SK-N-SH (cell line): ENCODE results near the gene SF3B5. TPM values are rescaled to one million over a fixed set of nuclear protein-coding genes. Genes with fewer than 3 reads are reported as not detected.

Experiments
- CTCF ChIA-PET: fragments of 300-600, 350-600 bp; formaldehyde crosslinking; extraction: SDS; loops from one replicate; lab custom pipeline; 2021; lab: Yijun Ruan, JAX
- POLR2A ChIA-PET: fragments of 350-600 bp; sonication (Branson Sonifier 250); formaldehyde crosslinking; extraction: SDS; loops from one replicate; lab custom pipeline; 2020; ENCODE audit warnings: antibody characterized with exemption, inconsistent platforms; lab: Yijun Ruan, JAX
- DNase-seq: peaks from one replicate; pipeline ENCODE4 v3.0.0; 2012
- H2AFZ ChIP-seq: fragments of 200-600 bp; sonication (generic); 2 replicates; pipeline ENCODE4 v1.8.1; 2016; ENCODE audit warnings: antibody characterized with exemption, mild to moderate bottlenecking, low read depth
- H3F3A ChIP-seq: fragments of 200-600 bp; sonication (generic); replicated peaks from 2 replicates; pipeline ENCODE3; 2016; ENCODE audit warnings: antibody characterized with exemption, mild to moderate bottlenecking; ENCODE audit not compliant: insufficient read depth
- H3K27ac ChIP-seq, 2 experiments: fragments of 200-500 bp in 1 of 2; fragments of 200-600 bp in 1 of 2; sonication (Bioruptor generic) in 1 of 2; sonication (generic), shearing (Covaris generic) in 1 of 2; 2 replicates each; pipeline versions ENCODE4 v1.5.1 to v1.6.1; 2014 to 2016; ENCODE audit warnings: low read depth in 2 of 2, inconsistent platforms in 1 of 2, low read length in 1 of 2, mild to moderate bottlenecking in 1 of 2, mixed read lengths in 1 of 2
- H3K27me3 ChIP-seq: fragments of 200-600 bp; sonication (generic), shearing (Covaris generic); 2 replicates; pipeline ENCODE4 v1.6.1; 2016; ENCODE audit warnings: mixed run types; ENCODE audit not compliant: insufficient read depth
- H3K36me3 ChIP-seq, 2 experiments: fragments of 200-500 bp in 1 of 2; fragments of 200-600 bp in 1 of 2; sonication (Bioruptor generic) in 1 of 2; sonication (generic) in 1 of 2; replicated peaks in 1 of 2; 2 replicates each; pipeline versions ENCODE3 to v1.5.1; 2014 to 2016; ENCODE audit warnings: low read length in 1 of 2, mild to moderate bottlenecking in 1 of 2; ENCODE audit not compliant: insufficient read depth in 2 of 2, control insufficient read depth in 1 of 2
- H3K4me1 ChIP-seq, 2 experiments: fragments of 200-500 bp in 1 of 2; fragments of 200-600 bp in 1 of 2; sonication (Bioruptor generic) in 1 of 2; sonication (generic), shearing (Covaris generic) in 1 of 2; 2 replicates each; pipeline versions ENCODE4 v1.5.1 to v1.6.1; 2014 to 2016; ENCODE audit warnings: low read depth in 1 of 2, low read length in 1 of 2, mixed run types in 1 of 2; ENCODE audit not compliant: insufficient read depth in 2 of 2, control insufficient read depth in 1 of 2
- H3K4me2 ChIP-seq: fragments of 200-600 bp; sonication (generic), shearing (Covaris generic); 2 replicates; pipeline ENCODE4 v1.6.1; 2017; ENCODE audit warnings: mixed run types
- H3K4me3 ChIP-seq, 2 experiments: fragments of 200-500 bp in 1 of 2; fragments of 200-600 bp in 1 of 2; sonication (Bioruptor generic) in 1 of 2; sonication (generic), shearing (Covaris generic) in 1 of 2; 2 replicates each; pipeline versions ENCODE4 v1.5.1 to v1.8.1; 2014 to 2016; ENCODE audit warnings: low read depth in 2 of 2, inconsistent platforms in 1 of 2, low read length in 1 of 2, mild to moderate bottlenecking in 1 of 2, mixed read lengths in 1 of 2, moderate library complexity in 1 of 2
- H3K79me2 ChIP-seq: fragments of 200-600 bp; sonication (generic); 2 replicates; pipeline ENCODE4 v1.8.1; 2017; ENCODE audit warnings: mild to moderate bottlenecking; ENCODE audit not compliant: insufficient read depth
- H3K9ac ChIP-seq: fragments of 200-600 bp; sonication (generic); 2 replicates; pipeline ENCODE4 v1.6.1; 2017; ENCODE audit warnings: mixed run types
- H3K9me2 ChIP-seq: fragments of 200-600 bp; sonication (generic); 2 replicates; pipeline ENCODE4 v1.6.1; 2017; ENCODE audit warnings: mixed run types
- H3K9me3 ChIP-seq: fragments of 200-600 bp; sonication (generic); 2 replicates; pipeline ENCODE4 v1.6.1; 2017; ENCODE audit warnings: mixed run types, mild to moderate bottlenecking, moderate library complexity
- H4K20me1 ChIP-seq: fragments of 200-600 bp; sonication (generic); 2 replicates; pipeline ENCODE4 v1.6.1; 2017; ENCODE audit warnings: mild to moderate bottlenecking, mixed run types; ENCODE audit not compliant: insufficient read depth
- CHD2 ChIP-seq: fragments of 150-350 bp; IDR thresholded peaks from 2 replicates; pipeline ENCODE4 v1.6.1; 2018; ENCODE audit warnings: low read length; ENCODE audit not compliant: partially characterized antibody
- EP300 ChIP-seq, 2 experiments: IDR thresholded peaks; 2 replicates each; pipeline versions ENCODE4 v1.4.0 to v1.6.1; 2012; ENCODE audit warnings: borderline replicate concordance in 1 of 2, low read depth in 1 of 2, low read length in 1 of 2
- EZH2phosphoT487 ChIP-seq: fragments of 200-600 bp; sonication (generic); IDR thresholded peaks from 2 replicates; pipeline ENCODE4 v1.6.1; 2017; ENCODE audit warnings: low read depth, mixed run types, mild to moderate bottlenecking, antibody characterized with exemption, moderate library complexity, borderline replicate concordance
- FOSL2 ChIP-seq: IDR thresholded peaks from 2 replicates; pipeline ENCODE4 v1.4.0; 2012; ENCODE audit warnings: low read depth, mild to moderate bottlenecking, moderate library complexity, borderline replicate concordance
- GABPA ChIP-seq: IDR thresholded peaks from 2 replicates; pipeline ENCODE4 v1.4.0; 2012; ENCODE audit warnings: low read depth, mild to moderate bottlenecking
- GATA2 ChIP-seq: sonication (generic); formaldehyde crosslinking; IDR thresholded peaks from 2 replicates; pipeline ENCODE4 v1.5.0; 2020; ENCODE audit warnings: mild to moderate bottlenecking, missing genetic modification reagents
- JUND ChIP-seq: IDR thresholded peaks from 2 replicates; pipeline ENCODE4 v1.4.0; 2012
- MEF2A ChIP-seq: IDR thresholded peaks from 2 replicates; pipeline ENCODE4 v1.4.0; 2012; ENCODE audit warnings: low read depth, borderline replicate concordance
- NFIC ChIP-seq: IDR thresholded peaks from 2 replicates; pipeline ENCODE4 v1.4.0; 2012; ENCODE audit warnings: borderline replicate concordance
- RCOR1 ChIP-seq: fragments of 150-350 bp; IDR thresholded peaks from 2 replicates; pipeline ENCODE4 v1.6.1; 2017; ENCODE audit warnings: antibody characterized with exemption, low read length
- RXRA ChIP-seq: IDR thresholded peaks from 2 replicates; pipeline ENCODE4 v1.4.0; 2012; ENCODE audit warnings: low read depth, mild to moderate bottlenecking, borderline replicate concordance
- SIN3A ChIP-seq: IDR thresholded peaks from 2 replicates; pipeline ENCODE4 v1.6.1; 2012; ENCODE audit warnings: low read depth, mild to moderate bottlenecking, low read length, moderate library complexity, borderline replicate concordance
- YY1 ChIP-seq: IDR thresholded peaks from 2 replicates; pipeline ENCODE4 v1.4.0; 2012; ENCODE audit warnings: low read depth, mild to moderate bottlenecking
- WGBS: methylation state at CpG from one replicate; pipeline ENCODE4 v1.1.6; 2017; ENCODE audit warnings: low lambda C conversion rate; 5-methylcytosine and 5-hydroxymethylcytosine counted together
- polyA plus RNA-seq, 3 experiments: library from polyadenylated mRNA; depleted of rRNA; stranded (reverse); fragments of >200 nt; gene quantifications; 2 replicates each; pipeline ENCODE4 v1.2.3, GENCODE V29; 2012
- TF ChIP-seq, protein P1 (sequence below): IDR thresholded peaks from 2 replicates; pipeline ENCODE4 v1.4.0; 2012; ENCODE audit warnings: low read depth, borderline replicate concordance
- TF ChIP-seq, protein P2 (sequence below): fragments of 150-350 bp; IDR thresholded peaks from 2 replicates; pipeline ENCODE4 v1.6.1; 2016; ENCODE audit warnings: mild to moderate bottlenecking, low read depth, low read length
- TF ChIP-seq, protein P3 (sequence below): fragments of 200-600 bp; sonication (generic); IDR thresholded peaks from 2 replicates; pipeline ENCODE4 v1.6.1; 2017; ENCODE audit warnings: antibody characterized with exemption, mild to moderate bottlenecking, moderate library complexity
- TF ChIP-seq, protein P4 (sequence below): IDR thresholded peaks from 2 replicates; pipeline ENCODE4 v1.4.0; 2012; ENCODE audit warnings: low read depth
- TF ChIP-seq, protein P5 (sequence below): fragments of 150-350 bp; IDR thresholded peaks from 2 replicates; pipeline ENCODE4 v1.6.1; 2017; ENCODE audit warnings: antibody characterized with exemption, low read length, low read depth, borderline replicate concordance

SF3B5 gene
- polyA plus RNA-seq, 1 of the 3 experiments (the other 2 are of a cell fraction), result 316 TPM

DNA sequence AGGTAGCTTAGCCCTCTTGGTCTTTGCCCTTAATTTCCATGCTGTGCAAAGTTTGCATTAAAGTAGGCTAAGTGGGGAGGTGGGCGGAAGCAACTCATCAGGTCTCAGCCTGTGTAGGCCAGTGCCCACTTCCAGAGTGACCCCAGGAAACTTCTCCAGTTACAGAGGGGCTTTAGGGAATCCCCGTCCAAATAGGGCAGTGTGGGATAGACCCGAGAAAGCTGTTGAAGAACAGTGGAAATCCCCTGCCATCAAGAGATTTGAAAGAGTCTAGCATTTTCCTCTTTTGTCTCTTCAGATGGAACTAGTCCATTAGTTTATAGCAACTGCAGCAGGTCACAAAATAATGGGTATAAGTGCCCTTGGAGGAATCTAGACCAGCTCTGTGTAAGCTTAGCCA is 20.2 kb downstream of the SF3B5 start:
- no peak overlapping the region for H3K4me2 ChIP-seq
- ChIA-PET CTCF (interaction anchor here (0.7 to 1.1 kb wide), 2 partner anchors 25 to 500 kb away, joined by 3 read pairs; no protein-coding TSS in a partner anchor), POLR2A (no interaction called here)
- no peaks in the 10 kb centered on the region for H3K9me3 ChIP-seq
- H2AFZ ChIP-seq, result no peak overlapping the region
- TF ChIP-seq CHD2, result no peak
- no peak for TF ChIP-seq FOSL2
- TF ChIP-seq, protein P1, sequence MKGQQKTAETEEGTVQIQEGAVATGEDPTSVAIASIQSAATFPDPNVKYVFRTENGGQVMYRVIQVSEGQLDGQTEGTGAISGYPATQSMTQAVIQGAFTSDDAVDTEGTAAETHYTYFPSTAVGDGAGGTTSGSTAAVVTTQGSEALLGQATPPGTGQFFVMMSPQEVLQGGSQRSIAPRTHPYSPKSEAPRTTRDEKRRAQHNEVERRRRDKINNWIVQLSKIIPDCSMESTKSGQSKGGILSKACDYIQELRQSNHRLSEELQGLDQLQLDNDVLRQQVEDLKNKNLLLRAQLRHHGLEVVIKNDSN, result no peak
- no peak for TF ChIP-seq MEF2A
- TF ChIP-seq RXRA, result no peak
- TF ChIP-seq GATA2 (CRISPR knock-in tag), result no peak
- TF ChIP-seq, protein P2, sequence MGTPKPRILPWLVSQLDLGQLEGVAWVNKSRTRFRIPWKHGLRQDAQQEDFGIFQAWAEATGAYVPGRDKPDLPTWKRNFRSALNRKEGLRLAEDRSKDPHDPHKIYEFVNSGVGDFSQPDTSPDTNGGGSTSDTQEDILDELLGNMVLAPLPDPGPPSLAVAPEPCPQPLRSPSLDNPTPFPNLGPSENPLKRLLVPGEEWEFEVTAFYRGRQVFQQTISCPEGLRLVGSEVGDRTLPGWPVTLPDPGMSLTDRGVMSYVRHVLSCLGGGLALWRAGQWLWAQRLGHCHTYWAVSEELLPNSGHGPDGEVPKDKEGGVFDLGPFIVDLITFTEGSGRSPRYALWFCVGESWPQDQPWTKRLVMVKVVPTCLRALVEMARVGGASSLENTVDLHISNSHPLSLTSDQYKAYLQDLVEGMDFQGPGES, result no peak
- TF ChIP-seq NFIC, result no peak
- TF ChIP-seq, protein P3, sequence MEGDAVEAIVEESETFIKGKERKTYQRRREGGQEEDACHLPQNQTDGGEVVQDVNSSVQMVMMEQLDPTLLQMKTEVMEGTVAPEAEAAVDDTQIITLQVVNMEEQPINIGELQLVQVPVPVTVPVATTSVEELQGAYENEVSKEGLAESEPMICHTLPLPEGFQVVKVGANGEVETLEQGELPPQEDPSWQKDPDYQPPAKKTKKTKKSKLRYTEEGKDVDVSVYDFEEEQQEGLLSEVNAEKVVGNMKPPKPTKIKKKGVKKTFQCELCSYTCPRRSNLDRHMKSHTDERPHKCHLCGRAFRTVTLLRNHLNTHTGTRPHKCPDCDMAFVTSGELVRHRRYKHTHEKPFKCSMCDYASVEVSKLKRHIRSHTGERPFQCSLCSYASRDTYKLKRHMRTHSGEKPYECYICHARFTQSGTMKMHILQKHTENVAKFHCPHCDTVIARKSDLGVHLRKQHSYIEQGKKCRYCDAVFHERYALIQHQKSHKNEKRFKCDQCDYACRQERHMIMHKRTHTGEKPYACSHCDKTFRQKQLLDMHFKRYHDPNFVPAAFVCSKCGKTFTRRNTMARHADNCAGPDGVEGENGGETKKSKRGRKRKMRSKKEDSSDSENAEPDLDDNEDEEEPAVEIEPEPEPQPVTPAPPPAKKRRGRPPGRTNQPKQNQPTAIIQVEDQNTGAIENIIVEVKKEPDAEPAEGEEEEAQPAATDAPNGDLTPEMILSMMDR, result no peak
- TF ChIP-seq JUND, result no peak
- TF ChIP-seq SIN3A, result no peak
- TF ChIP-seq, protein P4, sequence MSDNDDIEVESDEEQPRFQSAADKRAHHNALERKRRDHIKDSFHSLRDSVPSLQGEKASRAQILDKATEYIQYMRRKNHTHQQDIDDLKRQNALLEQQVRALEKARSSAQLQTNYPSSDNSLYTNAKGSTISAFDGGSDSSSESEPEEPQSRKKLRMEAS, result no peak
- no peak for TF ChIP-seq YY1
- no peak for TF ChIP-seq RCOR1
- TF ChIP-seq EP300 (IDR thresholded peaks at IDR 0.05; ENCODE audit: borderline replicate concordance in 1 of 2, low read depth in 1 of 2, low read length in 1 of 2), result no peak
- TF ChIP-seq, protein P5, sequence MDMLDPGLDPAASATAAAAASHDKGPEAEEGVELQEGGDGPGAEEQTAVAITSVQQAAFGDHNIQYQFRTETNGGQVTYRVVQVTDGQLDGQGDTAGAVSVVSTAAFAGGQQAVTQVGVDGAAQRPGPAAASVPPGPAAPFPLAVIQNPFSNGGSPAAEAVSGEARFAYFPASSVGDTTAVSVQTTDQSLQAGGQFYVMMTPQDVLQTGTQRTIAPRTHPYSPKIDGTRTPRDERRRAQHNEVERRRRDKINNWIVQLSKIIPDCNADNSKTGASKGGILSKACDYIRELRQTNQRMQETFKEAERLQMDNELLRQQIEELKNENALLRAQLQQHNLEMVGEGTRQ, result no peak
- TF ChIP-seq GABPA, result no peak
- no peak for TF ChIP-seq EZH2phosphoT487
- H4K20me1 ChIP-seq, result no peaks in the 10 kb centered on the region
- no peaks in the 10 kb centered on the region for H3K79me2 ChIP-seq
- no peak overlapping the region for H3K27ac ChIP-seq
- 37% methylated on average over 3 of the region's 3 CpGs for WGBS
- H3K4me1 ChIP-seq, result no peaks in the 10 kb centered on the region
- H3K36me3 ChIP-seq, result no peaks in the 10 kb centered on the region
- no peaks in the 10 kb centered on the region for H3K27me3 ChIP-seq
- no peak overlapping the region for H3K4me3 ChIP-seq
- no peak overlapping the region for H3K9ac ChIP-seq
- H3K9me2 ChIP-seq, result no peaks in the 10 kb centered on the region
- H3F3A ChIP-seq, result no peaks in the 10 kb centered on the region
- no peak for DNase-seq
